GDM1 (cell line): Measurements from ENCODE around the gene TGM6.

Experiments used
- DNase-seq: peaks from one replicate; lab custom pipeline; 2025; lab: John Stamatoyannopoulos, UW

TGM6 gene

DNA sequence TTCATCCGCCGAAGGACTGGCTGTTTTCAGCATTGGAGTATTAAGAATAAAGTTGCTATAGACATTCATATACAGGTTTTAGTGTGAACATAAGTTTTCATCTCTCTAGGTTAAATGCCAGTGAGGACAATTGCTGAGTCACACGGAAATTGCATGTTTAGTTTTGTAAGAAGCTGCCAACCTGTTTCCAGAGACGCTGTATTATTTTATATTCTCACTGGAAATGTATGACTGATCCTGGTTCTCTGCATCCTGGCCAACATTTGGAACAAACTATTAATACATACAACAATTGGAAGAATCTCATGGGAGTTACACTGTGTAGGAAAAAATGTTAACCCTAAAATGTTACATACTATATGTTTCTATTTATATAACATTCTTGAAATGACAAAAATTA lies 16.7 kb upstream of the TGM6 start:
- DNase-seq = no peak

GRCh38 chr20:2365091-2365490 lies 15.6 kb upstream of the TGM6 start:
- DNase-seq = no peak

DNA sequence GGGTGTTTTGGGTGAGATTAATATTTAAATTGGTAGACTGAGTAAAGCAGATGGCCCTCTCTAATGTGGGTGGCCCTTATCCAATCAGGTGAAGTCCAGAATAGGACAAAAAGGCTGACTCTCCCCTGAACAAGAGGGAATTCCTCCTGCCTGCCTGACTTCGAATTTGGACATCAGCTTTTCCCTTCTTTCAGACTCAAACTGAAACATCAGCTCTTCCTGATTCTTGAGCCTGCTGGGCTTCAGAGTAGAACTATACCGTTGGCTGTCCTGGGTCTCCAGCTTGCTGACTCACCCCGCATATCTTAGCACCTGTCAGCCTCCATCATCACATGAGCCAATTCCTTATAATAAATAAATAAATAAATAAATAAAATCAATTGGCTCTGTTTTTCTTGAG lies 15.0 kb upstream of the TGM6 start:
- no peak for DNase-seq

DNA sequence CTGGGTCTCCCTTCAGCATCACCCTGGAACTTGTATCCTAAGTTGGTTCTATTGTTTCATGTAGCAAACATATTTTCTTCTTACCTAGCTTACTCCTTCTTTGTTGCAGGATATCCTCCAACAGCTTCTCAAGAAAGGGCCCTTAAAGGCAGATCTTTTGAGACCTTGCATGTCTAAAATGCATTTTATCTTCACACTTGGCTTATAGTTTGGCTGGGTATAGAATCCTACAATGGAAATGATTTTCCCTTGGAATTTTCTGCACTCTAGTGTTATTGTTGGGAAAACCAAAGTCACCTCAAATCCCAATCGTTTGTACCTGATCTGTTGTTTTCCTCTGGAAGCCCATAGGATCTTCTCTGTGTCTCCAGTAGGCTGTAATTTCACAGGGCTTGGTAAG lies 12.1 kb upstream of the TGM6 start:
- DNase-seq = no peak

DNA sequence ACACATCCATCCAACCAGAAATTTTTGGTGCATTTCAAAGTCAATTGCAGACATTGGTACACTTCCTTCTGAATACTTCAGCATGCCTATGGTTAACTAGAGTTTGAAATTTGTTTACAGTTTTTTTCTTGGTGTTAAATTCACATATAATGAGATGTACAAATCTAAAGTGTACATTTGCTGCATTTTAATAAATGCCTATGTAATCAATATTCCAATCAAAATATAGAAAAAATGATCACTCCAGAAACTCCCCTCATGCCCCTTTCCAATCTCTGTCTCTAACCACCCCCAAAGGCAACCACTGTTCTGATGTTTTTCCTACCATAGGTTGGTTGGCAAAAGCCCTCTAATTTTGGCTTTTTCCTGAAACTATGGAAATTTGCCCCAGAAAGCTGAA lies 7.6 kb upstream of the TGM6 start:
- DNase-seq = no peak

GRCh38 chr20:2374346-2375125 lies 6.2 kb upstream of the TGM6 start:
- DNase-seq = no peak

- DNase-seq = no peak
Measured at GRCh38 chr20:2378893-2379292, 1.8 kb upstream of the TGM6 start.

DNA sequence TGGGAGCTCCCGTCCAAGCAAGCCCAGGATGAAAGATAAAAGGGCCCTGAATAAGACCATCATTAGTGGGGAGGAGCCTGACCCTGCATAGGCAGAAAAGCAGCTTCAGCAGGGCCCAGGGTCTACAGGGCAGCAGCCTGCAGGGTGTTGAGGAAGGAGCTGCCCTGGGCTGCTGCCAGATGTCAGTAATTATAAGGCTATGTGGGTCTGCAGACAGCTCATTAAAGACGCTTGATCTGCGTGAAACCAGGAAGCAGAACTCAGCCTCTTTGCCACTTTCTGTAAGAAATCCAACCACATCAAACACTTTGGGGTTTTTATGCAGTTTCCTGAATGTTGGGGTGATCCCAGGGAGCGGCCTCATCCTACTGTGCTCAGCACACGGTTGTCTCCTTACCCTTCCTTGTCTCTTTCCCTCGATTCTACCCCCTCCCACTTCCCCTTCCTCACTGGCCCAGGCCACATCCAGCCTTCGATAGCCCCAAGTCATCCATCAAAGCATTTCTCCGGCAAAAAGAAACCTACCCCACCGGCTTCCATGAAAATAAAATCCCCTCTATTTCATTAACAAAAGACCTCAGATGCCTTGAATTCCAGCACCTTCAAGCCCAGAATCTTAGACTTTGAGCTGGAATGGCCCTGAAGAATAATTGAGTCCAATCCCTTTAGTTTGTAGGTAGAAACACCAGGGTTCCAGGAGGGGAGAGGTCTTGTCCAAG lies 1.0 kb upstream of the TGM6 start:
- peak; percentile 33 for DNase-seq

DNA sequence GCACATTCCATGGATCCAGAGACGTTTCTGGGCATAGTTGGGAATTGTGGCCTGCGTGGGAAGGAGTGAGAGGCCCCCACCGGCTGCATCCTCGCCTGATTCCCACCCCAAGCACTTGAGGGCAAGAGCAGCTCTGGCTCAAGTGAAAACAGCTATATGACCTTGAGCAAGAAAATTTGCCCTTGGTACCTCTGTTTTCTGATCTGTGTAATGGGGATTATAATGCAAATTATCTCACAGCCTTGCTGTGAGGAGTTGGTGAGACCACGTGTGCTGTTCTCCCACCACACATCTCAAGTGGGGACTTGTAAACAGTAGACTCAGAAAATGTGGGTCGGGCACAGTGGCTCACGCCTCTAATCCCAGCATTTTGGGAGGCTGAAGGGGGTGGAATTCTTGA lies 602 bp downstream of the TGM6 start:
- no peak for DNase-seq

DNA sequence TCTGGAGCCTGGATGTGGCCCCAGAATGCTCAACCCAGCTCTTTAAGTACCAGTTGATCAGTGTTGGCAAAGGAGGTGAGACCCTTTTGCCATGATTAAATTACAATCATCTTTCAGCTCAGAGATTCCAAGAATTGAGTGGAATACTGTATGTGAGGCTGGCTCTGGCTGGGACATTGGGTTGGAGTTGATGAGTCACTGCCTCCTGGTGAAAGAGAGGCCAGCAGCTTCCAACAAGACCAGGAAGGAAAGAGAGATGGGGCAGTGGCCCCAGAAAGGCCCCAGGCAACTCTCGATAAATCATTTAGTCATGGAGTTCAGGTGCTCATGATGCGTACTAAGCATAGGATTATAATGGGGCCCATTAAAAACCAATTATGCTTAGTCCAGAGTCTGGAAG lies 2.1 kb downstream of the TGM6 start:
- DNase-seq = no peak

DNA sequence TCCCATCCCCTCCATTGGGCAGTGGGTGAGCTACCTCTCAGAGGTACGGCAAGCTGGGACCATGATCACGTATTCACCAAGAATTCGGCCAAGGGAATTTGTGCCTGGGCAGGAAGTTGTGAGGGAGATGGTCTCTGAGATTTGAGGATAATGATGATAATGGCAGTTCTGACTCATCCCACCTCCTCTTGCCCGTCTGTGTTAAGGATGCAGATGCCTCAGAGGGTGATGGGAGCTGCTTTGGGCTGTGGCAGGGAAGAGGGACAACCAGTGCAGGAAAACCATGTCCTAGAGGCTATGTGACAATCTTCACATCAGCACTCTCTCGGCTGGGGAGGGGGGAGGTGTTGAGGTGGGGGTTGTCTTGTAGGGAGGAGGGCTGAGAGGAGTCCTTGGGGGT lies 4.3 kb downstream of the TGM6 start:
- DNase-seq = no peak

GRCh38 chr20:2385496-2385895 lies 4.8 kb downstream of the TGM6 start:
- DNase-seq = no peak

- DNase-seq = no peak
Measured at GRCh38 chr20:2386516-2387179, 5.9 kb downstream of the TGM6 start.

DNA sequence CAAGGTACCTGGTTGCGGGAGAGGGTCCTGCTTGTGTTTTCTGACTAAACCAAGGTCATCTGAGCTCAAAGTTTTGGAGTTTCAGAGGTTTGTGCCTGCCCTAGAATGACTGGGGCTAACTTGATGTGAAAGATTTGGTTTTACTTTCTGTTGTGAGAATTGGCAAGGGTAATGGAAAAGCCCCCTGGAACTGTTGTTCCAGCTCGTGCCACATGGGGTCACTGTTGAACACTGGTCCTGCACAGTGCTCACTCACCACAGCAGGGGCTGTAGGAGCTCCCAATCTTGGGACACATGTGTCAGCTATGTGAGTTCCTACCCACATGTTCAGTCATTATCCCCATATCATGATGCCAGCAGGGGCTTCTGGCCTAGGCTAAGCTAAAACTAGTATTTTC lies 6.5 kb downstream of the TGM6 start:
- peak; percentile 19 for DNase-seq

DNA sequence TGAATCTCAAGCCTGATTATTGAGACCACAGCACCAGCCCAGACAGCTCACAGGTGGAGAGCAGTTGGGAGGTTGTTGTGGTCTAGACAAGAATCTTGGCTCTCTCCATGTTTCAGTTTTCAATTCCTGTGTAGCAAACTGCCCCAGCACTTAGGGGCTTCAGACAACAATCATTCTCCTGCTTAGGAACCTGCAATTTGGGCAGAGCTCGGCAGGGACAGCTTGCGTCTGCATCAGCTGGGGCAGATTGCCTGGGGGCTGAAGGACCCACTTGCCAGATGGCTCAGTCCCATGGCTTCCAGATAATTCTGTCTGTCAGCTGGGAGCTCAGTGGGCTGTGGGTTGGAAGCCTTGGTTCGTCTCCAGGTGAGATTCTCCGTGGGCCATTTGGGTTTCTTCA lies 6.9 kb downstream of the TGM6 start:
- DNase-seq = no peak

DNA sequence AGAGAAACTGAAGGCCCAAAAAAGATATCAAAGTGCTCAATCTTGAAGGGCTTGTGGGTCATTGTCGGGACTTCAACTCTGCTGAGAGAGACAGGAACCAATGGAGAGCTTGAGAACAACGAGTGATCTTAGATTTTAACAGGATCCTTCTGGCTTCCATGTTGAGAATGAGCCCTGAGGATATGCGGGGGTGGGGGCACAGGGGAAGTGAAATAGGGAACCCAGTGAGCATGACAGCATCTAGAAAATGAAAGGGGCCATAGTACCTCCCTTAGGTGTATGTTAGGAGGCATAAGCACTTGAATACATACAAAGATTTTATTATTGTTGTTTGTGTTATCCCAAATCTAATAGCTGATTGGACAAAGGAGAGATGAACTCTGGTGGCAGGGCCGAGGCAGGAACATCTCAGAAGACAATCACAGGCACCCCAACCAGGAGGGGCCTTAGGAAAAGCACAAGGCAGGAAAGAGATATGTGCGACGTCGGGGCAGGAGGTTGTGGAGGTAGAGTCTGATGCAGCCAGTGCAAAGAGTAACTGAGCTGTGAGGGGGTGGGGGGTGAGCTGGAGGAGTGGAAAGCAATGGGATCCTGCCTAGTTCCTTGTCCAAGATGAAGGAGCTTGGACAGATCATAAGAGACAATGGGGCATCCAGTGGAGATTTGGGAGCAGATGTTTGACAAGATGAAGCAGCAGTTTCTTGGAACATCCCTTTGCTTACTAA lies 10.4 kb downstream of the TGM6 start:
- DNase-seq = no peak

DNA sequence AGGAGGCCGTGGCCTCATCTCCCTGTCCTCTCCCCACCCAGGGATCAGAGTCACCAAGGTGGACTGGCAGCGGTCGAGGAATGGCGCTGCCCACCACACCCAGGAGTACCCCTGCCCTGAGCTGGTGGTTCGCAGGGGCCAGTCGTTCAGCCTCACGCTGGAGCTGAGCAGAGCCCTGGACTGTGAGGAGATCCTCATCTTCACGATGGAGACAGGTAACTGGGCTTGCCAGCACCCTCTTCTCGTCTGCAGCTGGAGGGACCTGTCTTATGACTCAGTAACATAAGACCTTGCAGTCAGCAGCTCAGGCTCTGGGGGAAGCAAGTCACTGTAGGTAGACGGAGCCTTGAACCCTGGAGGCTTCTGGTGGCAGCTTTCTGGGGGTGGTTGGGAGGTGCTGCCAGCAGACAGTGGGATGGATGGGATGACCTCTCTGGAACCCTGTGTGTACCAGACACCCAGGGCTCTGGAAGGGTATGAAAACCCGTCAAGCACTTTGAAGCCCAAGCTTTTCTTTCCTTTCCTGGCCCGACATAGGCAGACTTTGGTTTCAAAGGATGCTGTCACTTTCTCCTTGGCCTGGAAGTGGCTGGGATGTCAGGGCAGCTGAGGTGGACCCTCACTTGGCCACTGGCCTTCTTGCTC lies 13.8 kb downstream of the TGM6 start:
- DNase-seq = no peak

GRCh38 chr20:2395136-2395535 lies 14.4 kb downstream of the TGM6 start:
- DNase-seq = no peak

DNA sequence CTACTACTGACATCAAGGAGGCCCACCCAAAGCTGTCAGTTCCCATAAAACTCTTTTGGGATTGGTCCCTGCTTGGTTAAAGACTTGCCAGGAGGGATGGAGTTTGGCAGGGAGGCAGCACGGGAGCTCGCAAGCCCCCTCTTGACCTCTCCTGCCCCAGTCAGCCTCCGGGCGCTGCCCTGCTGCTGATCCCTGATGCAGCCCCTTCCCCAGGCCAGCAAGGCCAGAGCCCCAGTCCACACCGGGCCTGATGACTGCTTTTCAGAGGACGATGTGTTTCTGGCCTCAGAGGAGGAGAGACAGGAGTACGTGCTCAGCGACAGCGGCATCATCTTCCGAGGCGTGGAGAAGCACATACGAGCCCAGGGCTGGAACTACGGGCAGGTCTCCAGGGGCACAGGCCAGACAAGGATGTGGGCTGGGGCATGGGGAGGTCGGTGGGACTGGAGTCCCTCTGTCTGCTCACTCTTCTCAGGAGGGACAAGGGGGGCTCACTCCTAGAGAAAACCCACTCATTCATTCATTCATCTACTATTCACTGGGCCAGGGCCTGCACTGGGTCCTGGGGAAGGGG lies 15.6 kb downstream of the TGM6 start:
- DNase-seq = no peak

DNA sequence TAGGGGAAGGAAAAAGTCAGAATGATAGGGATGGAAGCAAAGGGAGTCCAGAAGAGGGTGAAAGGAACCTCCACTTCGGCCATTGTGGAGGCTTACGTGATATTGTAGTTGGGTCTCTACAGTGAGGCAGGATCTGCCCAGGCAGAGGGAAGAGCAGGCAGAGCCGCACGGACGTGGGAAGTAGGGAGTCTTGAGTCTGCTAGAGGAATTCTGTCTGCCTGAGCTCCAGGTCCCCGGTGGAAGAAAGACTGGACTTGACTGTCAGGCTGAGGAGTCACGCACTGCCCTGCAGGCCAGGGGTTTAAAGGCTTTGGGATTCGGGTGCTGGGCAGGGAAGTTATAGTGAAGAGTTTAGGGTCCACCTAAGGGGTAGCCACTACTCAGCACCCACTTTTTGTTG lies 16.4 kb downstream of the TGM6 start:
- no peak for DNase-seq

- DNase-seq = no peak
Measured at GRCh38 chr20:2397595-2398145, 17.0 kb downstream of the TGM6 start.
